Activated T-helper 2 cell treated with anti-CD3 and anti-CD28 coated beads, Interferon-gamma antibody, Interleukin-2, Interleukin-4, amounts not matched to agents 10 μg/mL and 5 μg/mL and 100 μg/mL, durations not matched to agents 14 hours and 24 hours and 36 hours (primary cell): Measurements from ENCODE around the gene CFTR. TPM values are rescaled to one million over a fixed set of nuclear protein-coding genes. Genes with fewer than 3 reads are reported as not detected.

Source experiments
- total RNA-seq: library from RNA; stranded (reverse); gene quantifications from 2 replicates; pipeline ENCODE4 v1.2.3, GENCODE V29; 2022

The CFTR gene
- total RNA-seq, 1 donor from 2014 or later, result not detected

Other genes with a start within 250 kb of the CFTR start
- gene WNT2, start 157.0 kb upstream of the CFTR start, total RNA-seq, result not detected in 2 replicates
- not detected in 2 replicates for gene ASZ1, start 52.5 kb upstream of the CFTR start, total RNA-seq